Measurements from ENCODE around the gene ELMO1.

The ELMO1 gene

GRCh38 chr7:37431413-37431812 is 17.3 kb downstream of the ELMO1 start:
- no peak overlapping the region for H3K23ac ChIP-seq (ENCODE audit: low read length)
- H3K36me3 ChIP-seq (ENCODE audit: control insufficient read depth, insufficient read depth, low read length) = no peaks in the 10 kb centered on the region
- peaks cover 9% of the 10 kb centered on the region for H3K79me1 ChIP-seq (ENCODE audit: low read length)
- no peak overlapping the region for H4K8ac ChIP-seq (ENCODE audit: low read depth, low read length)
- H2BK5ac ChIP-seq (ENCODE audit: low read length) = no peak overlapping the region
- peaks cover 3% of the 10 kb centered on the region for H3K4me1 ChIP-seq (ENCODE audit: control insufficient read depth, low read depth, low read length)
- H3K4me3 ChIP-seq (ENCODE audit: low read length) = no peak overlapping the region
- H2BK120ac ChIP-seq (ENCODE audit: low read depth, low read length) = no peak overlapping the region
- H2AK5ac ChIP-seq (ENCODE audit: low read length) = no peak overlapping the region
- no peaks in the 10 kb centered on the region for H3K27me3 ChIP-seq (ENCODE audit: insufficient read depth, low read length, poor library complexity)
- H3K56ac ChIP-seq (ENCODE audit: low read length) = no peak overlapping the region
- no peaks in the 10 kb centered on the region for H3K79me2 ChIP-seq (ENCODE audit: control insufficient read depth, insufficient read depth, low read length)
- H3K27ac ChIP-seq (ENCODE audit: low read depth, low read length) = no peak overlapping the region
- H3K4me2 ChIP-seq (ENCODE audit: low read length) = no peak overlapping the region
- H3K9ac ChIP-seq (ENCODE audit: low read length) = no peak overlapping the region
- no peak overlapping the region for H3K4ac ChIP-seq (ENCODE audit: low read depth, low read length)
- H2BK15ac ChIP-seq (replicated peaks; ENCODE audit: low read depth) = no peak overlapping the region
- no peak overlapping the region for H3K18ac ChIP-seq (ENCODE audit: low read length)
- no peak overlapping the region for H4K5ac ChIP-seq (ENCODE audit: low read length)
- no peak for DNase-seq

- WGBS (ENCODE audit: extremely low coverage, insufficient coverage, low lambda C conversion rate) = no CpG with 5 or more reads among the region's 6 CpGs
- no peak overlapping the region for H3K9ac ChIP-seq (ENCODE audit: low read length)
- no peak overlapping the region for H4K5ac ChIP-seq (ENCODE audit: low read length)
- no peak overlapping the region for H3K4me3 ChIP-seq (ENCODE audit: low read length)
- H3K4me1 ChIP-seq (ENCODE audit: control insufficient read depth, low read depth, low read length) = peaks cover 3% of the 10 kb centered on the region
- H3K23ac ChIP-seq (ENCODE audit: low read length) = no peak overlapping the region
- no peak overlapping the region for H3K4ac ChIP-seq (ENCODE audit: low read depth, low read length)
- H3K79me1 ChIP-seq (ENCODE audit: low read length) = peaks cover 8% of the 10 kb centered on the region
- no peak overlapping the region for H2BK15ac ChIP-seq (replicated peaks; ENCODE audit: low read depth)
- no peak for DNase-seq
- no peak overlapping the region for H2BK5ac ChIP-seq (ENCODE audit: low read length)
- no peak overlapping the region for H2AK5ac ChIP-seq (ENCODE audit: low read length)
- no peak overlapping the region for H4K8ac ChIP-seq (ENCODE audit: low read depth, low read length)
- no peak overlapping the region for H3K18ac ChIP-seq (ENCODE audit: low read length)
- no peak overlapping the region for H3K56ac ChIP-seq (ENCODE audit: low read length)
- no peak overlapping the region for H2BK120ac ChIP-seq (ENCODE audit: low read depth, low read length)
- no peaks in the 10 kb centered on the region for H3K79me2 ChIP-seq (ENCODE audit: control insufficient read depth, insufficient read depth, low read length)
- H3K4me2 ChIP-seq (ENCODE audit: low read length) = no peak overlapping the region
- no peak overlapping the region for H3K27ac ChIP-seq (ENCODE audit: low read depth, low read length)
- H3K36me3 ChIP-seq (ENCODE audit: control insufficient read depth, insufficient read depth, low read length) = no peaks in the 10 kb centered on the region
- H3K27me3 ChIP-seq (ENCODE audit: insufficient read depth, low read length, poor library complexity) = no peaks in the 10 kb centered on the region
These were observed 18.0 kb downstream of the ELMO1 start for GRCh38 chr7:37430640-37431039.

GRCh38 chr7:37430171-37430570 is 18.5 kb downstream of the ELMO1 start:
- H3K36me3 ChIP-seq (ENCODE audit: control insufficient read depth, insufficient read depth, low read length) = no peaks in the 10 kb centered on the region
- H3K79me2 ChIP-seq (ENCODE audit: control insufficient read depth, insufficient read depth, low read length) = no peaks in the 10 kb centered on the region
- no peak overlapping the region for H2BK120ac ChIP-seq (ENCODE audit: low read depth, low read length)
- peak overlapping the region; percentile 0 for H4K5ac ChIP-seq (ENCODE audit: low read length)
- H2BK15ac ChIP-seq (replicated peaks; ENCODE audit: low read depth) = no peak overlapping the region
- H3K18ac ChIP-seq (ENCODE audit: low read length) = no peak overlapping the region
- DNase-seq = no peak
- no peak overlapping the region for H3K9ac ChIP-seq (ENCODE audit: low read length)
- H3K27ac ChIP-seq (ENCODE audit: low read depth, low read length) = no peak overlapping the region
- H3K23ac ChIP-seq (ENCODE audit: low read length) = no peak overlapping the region
- H3K27me3 ChIP-seq (ENCODE audit: insufficient read depth, low read length, poor library complexity) = no peaks in the 10 kb centered on the region
- no peak overlapping the region for H3K4ac ChIP-seq (ENCODE audit: low read depth, low read length)
- H4K8ac ChIP-seq (ENCODE audit: low read depth, low read length) = no peak overlapping the region
- no peak overlapping the region for H2BK5ac ChIP-seq (ENCODE audit: low read length)
- H2AK5ac ChIP-seq (ENCODE audit: low read length) = no peak overlapping the region
- peaks cover 8% of the 10 kb centered on the region for H3K79me1 ChIP-seq (ENCODE audit: low read length)
- peaks cover 3% of the 10 kb centered on the region for H3K4me1 ChIP-seq (ENCODE audit: control insufficient read depth, low read depth, low read length)
- no CpG with 5 or more reads among the region's 8 CpGs for WGBS (ENCODE audit: extremely low coverage, insufficient coverage, low lambda C conversion rate)
- no peak overlapping the region for H3K56ac ChIP-seq (ENCODE audit: low read length)
- no peak overlapping the region for H3K4me3 ChIP-seq (ENCODE audit: low read length)
- H3K4me2 ChIP-seq (ENCODE audit: low read length) = no peak overlapping the region

- no peaks in the 10 kb centered on the region for H3K27me3 ChIP-seq (ENCODE audit: insufficient read depth, low read length, poor library complexity)
- no peak overlapping the region for H2BK120ac ChIP-seq (ENCODE audit: low read depth, low read length)
- H2BK5ac ChIP-seq (ENCODE audit: low read length) = no peak overlapping the region
- H3K4me3 ChIP-seq (ENCODE audit: low read length) = no peak overlapping the region
- no peak overlapping the region for H3K18ac ChIP-seq (ENCODE audit: low read length)
- H3K79me2 ChIP-seq (ENCODE audit: control insufficient read depth, insufficient read depth, low read length) = no peaks in the 10 kb centered on the region
- H3K27ac ChIP-seq (ENCODE audit: low read depth, low read length) = no peak overlapping the region
- H4K8ac ChIP-seq (ENCODE audit: low read depth, low read length) = no peak overlapping the region
- H3K36me3 ChIP-seq (ENCODE audit: control insufficient read depth, insufficient read depth, low read length) = no peaks in the 10 kb centered on the region
- H3K4me1 ChIP-seq (ENCODE audit: control insufficient read depth, low read depth, low read length) = no peaks in the 10 kb centered on the region
- H2AK5ac ChIP-seq (ENCODE audit: low read length) = no peak overlapping the region
- H2BK15ac ChIP-seq (replicated peaks; ENCODE audit: low read depth) = no peak overlapping the region
- H3K79me1 ChIP-seq (ENCODE audit: low read length) = peaks cover 9% of the 10 kb centered on the region
- H3K9ac ChIP-seq (ENCODE audit: low read length) = no peak overlapping the region
- H4K5ac ChIP-seq (ENCODE audit: low read length) = no peak overlapping the region
- no peak overlapping the region for H3K4ac ChIP-seq (ENCODE audit: low read depth, low read length)
- no peak overlapping the region for H3K4me2 ChIP-seq (ENCODE audit: low read length)
- no peak for DNase-seq
- H3K56ac ChIP-seq (ENCODE audit: low read length) = no peak overlapping the region
- no peak overlapping the region for H3K23ac ChIP-seq (ENCODE audit: low read length)
These were observed 19.3 kb downstream of the ELMO1 start for GRCh38 chr7:37429435-37429791.

GRCh38 chr7:37428681-37429434 is 19.8 kb downstream of the ELMO1 start:
- Histone ChIP-seq H3K9ac (ENCODE audit: low read length) (no peak overlapping the region), H3K23ac (ENCODE audit: low read length) (no peak overlapping the region), H2BK15ac (replicated peaks; ENCODE audit: low read depth) (no peak overlapping the region), H3K36me3 (ENCODE audit: control insufficient read depth, insufficient read depth, low read length) (no peaks in the 10 kb centered on the region), H3K4ac (ENCODE audit: low read depth, low read length) (no peak overlapping the region), H3K18ac (ENCODE audit: low read length) (no peak overlapping the region), H4K8ac (ENCODE audit: low read depth, low read length) (no peak overlapping the region), H3K56ac (ENCODE audit: low read length) (no peak overlapping the region), H3K4me2 (ENCODE audit: low read length) (no peak overlapping the region), H3K4me3 (ENCODE audit: low read length) (no peak overlapping the region), H2BK5ac (ENCODE audit: low read length) (no peak overlapping the region), H3K79me2 (ENCODE audit: control insufficient read depth, insufficient read depth, low read length) (no peaks in the 10 kb centered on the region), H2BK120ac (ENCODE audit: low read depth, low read length) (no peak overlapping the region), H2AK5ac (ENCODE audit: low read length) (no peak overlapping the region), H3K79me1 (ENCODE audit: low read length) (peaks cover 9% of the 10 kb centered on the region), H3K27ac (ENCODE audit: low read depth, low read length) (no peak overlapping the region), H4K5ac (ENCODE audit: low read length) (no peak overlapping the region), H3K27me3 (ENCODE audit: insufficient read depth, low read length, poor library complexity) (no peaks in the 10 kb centered on the region), H3K4me1 (ENCODE audit: control insufficient read depth, low read depth, low read length) (no peaks in the 10 kb centered on the region)
- no peak for DNase-seq
- WGBS (ENCODE audit: extremely low coverage, insufficient coverage, low lambda C conversion rate) = no CpG with 5 or more reads among the region's 6 CpGs

GRCh38 chr7:37427276-37427940 is 21.3 kb downstream of the ELMO1 start:
- Histone ChIP-seq H3K27me3 (ENCODE audit: insufficient read depth, low read length, poor library complexity) (no peaks in the 10 kb centered on the region), H3K79me2 (ENCODE audit: control insufficient read depth, insufficient read depth, low read length) (no peaks in the 10 kb centered on the region), H3K79me1 (ENCODE audit: low read length) (peaks cover 9% of the 10 kb centered on the region), H3K27ac (ENCODE audit: low read depth, low read length) (no peak overlapping the region), H3K36me3 (ENCODE audit: control insufficient read depth, insufficient read depth, low read length) (no peaks in the 10 kb centered on the region), H2BK15ac (replicated peaks; ENCODE audit: low read depth) (no peak overlapping the region), H3K4me1 (ENCODE audit: control insufficient read depth, low read depth, low read length) (no peaks in the 10 kb centered on the region), H2AK5ac (ENCODE audit: low read length) (no peak overlapping the region), H3K4me3 (ENCODE audit: low read length) (no peak overlapping the region), H3K4ac (ENCODE audit: low read depth, low read length) (no peak overlapping the region), H3K4me2 (ENCODE audit: low read length) (no peak overlapping the region), H2BK5ac (ENCODE audit: low read length) (no peak overlapping the region), H3K56ac (ENCODE audit: low read length) (no peak overlapping the region), H4K8ac (ENCODE audit: low read depth, low read length) (no peak overlapping the region), H3K23ac (ENCODE audit: low read length) (no peak overlapping the region), H3K18ac (ENCODE audit: low read length) (no peak overlapping the region), H3K9ac (ENCODE audit: low read length) (no peak overlapping the region), H2BK120ac (ENCODE audit: low read depth, low read length) (no peak overlapping the region), H4K5ac (ENCODE audit: low read length) (no peak overlapping the region)
- WGBS (ENCODE audit: extremely low coverage, insufficient coverage, low lambda C conversion rate) = no CpG with 5 or more reads among the region's 2 CpGs
- DNase-seq = no peak
